DND-41 (cell line): ENCODE results near the gene BIRC5.

Experiments used
- CTCF ChIP-seq: IDR thresholded peaks from 2 replicates; pipeline ENCODE4 v1.5.1; 2012; ENCODE audit warnings: borderline replicate concordance, low read length, moderate library complexity, mild to moderate bottlenecking; ENCODE audit not compliant: poor library complexity, severe bottlenecking; ENCODE audit errors: extremely low read depth
- EZH2 ChIP-seq: IDR thresholded peaks from 3 replicates; pipeline ENCODE4 v1.6.1; 2012; ENCODE audit warnings: borderline replicate concordance, low read depth, mild to moderate bottlenecking, moderate library complexity, low read length, inconsistent platforms; ENCODE audit not compliant: severe bottlenecking

GRCh38 chr17:78234261-78234865, 20.3 kb downstream of the BIRC5 start:
- no peak for TF ChIP-seq CTCF
- TF ChIP-seq EZH2 = no peak
